Fibroblast of the aortic adventitia (primary cell): ENCODE data around the gene NQO2. TPM values are rescaled to one million over a fixed set of nuclear protein-coding genes. Genes with fewer than 3 reads are reported as not detected.
"Not testable (repeated sequence)": the region's sequence is repeated elsewhere in the genome, so short reads cannot be mapped to it uniquely, and the experiment has no call there.

Experiments used
- DNase-seq: peaks from one replicate; pipeline ENCODE4 v3.0.0-alpha.2; 2010; ENCODE audit warnings: low read depth
- H3K4me3 ChIP-seq: 2 replicates; pipeline ENCODE4 v1.5.1; 2011; ENCODE audit warnings: low read depth, mild to moderate bottlenecking, control low read depth, low read length, moderate library complexity
- total RNA-seq: library from RNA; depleted of rRNA; stranded (reverse); fragments of >200 nt; gene quantifications from 2 replicates; pipeline ENCODE4 v1.2.3, GENCODE V29; 2012; ENCODE audit warnings: low replicate concordance
- TF ChIP-seq, protein P1 (sequence below): IDR thresholded peaks from 2 replicates; pipeline ENCODE4 v1.5.1; 2011; ENCODE audit warnings: mild to moderate bottlenecking, low read length, control low read depth, inconsistent platforms; ENCODE audit not compliant: insufficient read depth

The NQO2 gene
- total RNA-seq, 1 donor, result 47.7 TPM

DNA sequence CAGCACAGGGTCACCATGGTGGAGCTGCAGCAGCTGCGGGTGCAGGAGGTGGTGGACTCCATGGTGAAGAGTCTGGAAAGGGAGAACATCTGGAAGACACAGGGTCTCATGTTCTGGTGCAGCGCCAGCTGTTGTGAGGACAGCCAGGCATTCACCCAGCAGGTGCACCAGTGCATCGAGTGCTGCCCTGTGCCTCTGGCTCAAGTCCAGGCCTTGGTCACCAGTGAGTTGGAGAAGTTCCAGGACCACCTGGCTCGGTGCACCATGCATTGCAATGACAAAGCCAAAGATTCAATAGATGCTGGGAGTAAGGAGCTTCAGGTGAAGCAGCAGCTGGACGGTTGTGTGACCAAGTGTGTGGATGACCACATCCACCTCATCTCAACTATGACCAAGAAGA lies 45.7 kb downstream of the NQO2 start:
- DNase-seq, result no peak
- TF ChIP-seq, protein P1, sequence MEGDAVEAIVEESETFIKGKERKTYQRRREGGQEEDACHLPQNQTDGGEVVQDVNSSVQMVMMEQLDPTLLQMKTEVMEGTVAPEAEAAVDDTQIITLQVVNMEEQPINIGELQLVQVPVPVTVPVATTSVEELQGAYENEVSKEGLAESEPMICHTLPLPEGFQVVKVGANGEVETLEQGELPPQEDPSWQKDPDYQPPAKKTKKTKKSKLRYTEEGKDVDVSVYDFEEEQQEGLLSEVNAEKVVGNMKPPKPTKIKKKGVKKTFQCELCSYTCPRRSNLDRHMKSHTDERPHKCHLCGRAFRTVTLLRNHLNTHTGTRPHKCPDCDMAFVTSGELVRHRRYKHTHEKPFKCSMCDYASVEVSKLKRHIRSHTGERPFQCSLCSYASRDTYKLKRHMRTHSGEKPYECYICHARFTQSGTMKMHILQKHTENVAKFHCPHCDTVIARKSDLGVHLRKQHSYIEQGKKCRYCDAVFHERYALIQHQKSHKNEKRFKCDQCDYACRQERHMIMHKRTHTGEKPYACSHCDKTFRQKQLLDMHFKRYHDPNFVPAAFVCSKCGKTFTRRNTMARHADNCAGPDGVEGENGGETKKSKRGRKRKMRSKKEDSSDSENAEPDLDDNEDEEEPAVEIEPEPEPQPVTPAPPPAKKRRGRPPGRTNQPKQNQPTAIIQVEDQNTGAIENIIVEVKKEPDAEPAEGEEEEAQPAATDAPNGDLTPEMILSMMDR, result no peak
- no peak overlapping the region for H3K4me3 ChIP-seq

GRCh38 chr6:3045777-3046176 lies 46.1 kb downstream of the NQO2 start:
- H3K4me3 ChIP-seq, result no peak overlapping the region
- TF ChIP-seq, protein P1, result no peak
- DNase-seq, result no peak

- no peak overlapping the region for H3K4me3 ChIP-seq
- TF ChIP-seq, protein P1, result no peak
- DNase-seq, result no peak
Observed at GRCh38 chr6:3046295-3046694, 46.6 kb downstream of the NQO2 start.

GRCh38 chr6:3048009-3048408 lies 48.3 kb downstream of the NQO2 start:
- not testable (repeated sequence) for DNase-seq, H3K4me3 ChIP-seq

DNA sequence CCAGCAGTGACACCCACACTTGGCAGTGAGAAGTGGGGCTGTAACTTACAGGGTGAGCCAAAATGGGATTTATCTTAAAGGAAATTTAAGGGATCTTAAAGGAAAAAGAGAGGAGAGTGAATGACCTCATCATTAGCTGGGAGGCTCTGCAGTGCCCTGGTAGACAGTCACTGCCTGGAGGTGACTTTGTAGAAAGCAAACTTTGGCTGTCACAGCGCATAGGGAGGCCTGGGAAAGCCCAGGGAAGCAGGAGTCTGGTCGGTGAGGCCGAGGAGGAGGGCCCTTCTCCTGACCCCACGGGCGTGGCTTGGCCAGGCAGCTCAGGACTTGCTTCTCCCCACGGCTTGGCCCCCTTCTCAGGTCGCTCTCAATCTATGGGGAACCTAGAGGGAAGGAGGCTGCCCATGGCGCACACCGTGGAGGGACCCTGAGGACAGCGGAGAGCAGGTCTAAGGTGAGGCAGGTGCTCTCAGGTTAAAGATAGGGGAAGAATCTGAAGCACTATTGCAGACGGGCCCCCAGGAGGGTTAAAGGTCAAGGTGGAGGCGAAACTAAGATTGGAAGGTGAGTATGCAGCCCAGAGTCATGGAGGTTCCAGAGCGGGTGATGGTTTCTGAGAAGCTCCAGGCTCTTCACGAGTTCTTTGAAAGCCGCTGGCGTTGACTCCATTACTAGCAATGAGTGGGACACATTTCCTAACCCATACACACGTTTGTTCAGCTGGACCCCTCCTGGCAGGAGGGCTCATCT lies 53.0 kb downstream of the NQO2 start:
- no peak overlapping the region for H3K4me3 ChIP-seq
- TF ChIP-seq, protein P1, result no peak
- DNase-seq, result peak; percentile 27

GRCh38 chr6:3053231-3053508 lies 53.5 kb downstream of the NQO2 start:
- no peak for DNase-seq
- TF ChIP-seq, protein P1, result no peak
- H3K4me3 ChIP-seq, result peak overlapping the region; percentile 58

DNA sequence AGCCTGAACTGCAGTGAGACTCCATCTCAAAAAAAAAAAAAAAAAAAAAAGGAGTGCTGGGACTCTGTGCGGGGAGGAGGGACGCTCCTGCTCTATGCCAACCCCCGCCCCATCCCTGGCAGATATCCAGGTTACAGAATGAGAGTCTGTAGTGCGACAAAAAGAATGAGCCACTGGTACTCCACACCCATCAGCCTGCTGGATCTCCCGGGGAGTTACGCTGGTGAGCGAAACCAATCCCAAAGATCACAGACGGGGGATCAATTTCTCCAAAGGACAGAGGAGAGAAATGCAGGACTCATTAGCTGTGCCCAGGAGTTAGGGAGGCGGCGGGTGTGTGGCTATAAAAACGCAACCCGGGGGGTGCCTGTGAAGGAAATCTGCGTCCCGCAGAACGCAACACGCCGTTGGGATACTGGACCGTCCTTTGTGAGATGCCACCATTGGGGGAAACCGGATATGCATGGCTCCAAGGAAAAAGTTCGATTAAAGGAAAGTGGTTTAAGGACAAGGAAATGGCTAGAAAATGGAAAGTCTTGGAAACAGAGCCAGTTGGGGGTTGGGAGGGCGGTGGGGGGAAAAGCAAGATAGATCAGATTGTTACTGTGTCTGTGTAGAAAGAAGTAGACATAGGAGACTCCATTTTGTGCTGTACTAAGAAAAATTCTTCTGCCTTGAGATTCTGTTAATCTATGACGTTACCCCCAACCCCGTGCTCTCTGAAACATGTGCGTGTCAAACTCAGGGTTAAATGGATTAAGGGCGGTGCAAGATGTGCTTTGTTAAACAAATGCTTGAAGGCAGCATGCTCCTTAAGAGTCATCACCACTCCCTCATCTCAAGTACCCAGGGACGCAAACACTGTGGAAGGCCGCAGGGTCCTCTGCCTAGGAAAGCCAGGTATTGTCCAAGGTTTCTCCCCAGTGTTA lies 54.8 kb downstream of the NQO2 start:
- DNase-seq, result peak; percentile 53
- peak overlapping the region; percentile 51 for H3K4me3 ChIP-seq

- not testable (repeated sequence) for H3K4me3 ChIP-seq, DNase-seq
Observed at GRCh38 chr6:3055158-3055499, 55.4 kb downstream of the NQO2 start.
